Stimulated activated CD4-positive, alpha-beta T cell treated with anti-CD3 and anti-CD28 coated beads, Interleukin-4, amount 100 ng/mL, for 48 hours (primary cell): Measurements from ENCODE around the gene TAS2R30.

Experiments used
- DNase-seq, 2 donors: peaks; one replicate each; pipeline ENCODE4 v3.0.0-alpha.2; 2020; ENCODE audit warnings: low read depth in 2 of 2

The TAS2R30 gene

GRCh38 chr12:11134305-11134704 is at the start of gene TAS2R30:
TSS of gene TAS2R30 (minus strand) at chr12:11134644. CDS start at chr12:11134244, 400 bp downstream.
- no peak for DNase-seq

- DNase-seq, result no peak
Measured at GRCh38 chr12:11183011-11183410, 48.6 kb upstream of the TAS2R30 start.

- DNase-seq, result no peak
Measured at GRCh38 chr12:11182529-11182928, 48.1 kb upstream of the TAS2R30 start.

DNA sequence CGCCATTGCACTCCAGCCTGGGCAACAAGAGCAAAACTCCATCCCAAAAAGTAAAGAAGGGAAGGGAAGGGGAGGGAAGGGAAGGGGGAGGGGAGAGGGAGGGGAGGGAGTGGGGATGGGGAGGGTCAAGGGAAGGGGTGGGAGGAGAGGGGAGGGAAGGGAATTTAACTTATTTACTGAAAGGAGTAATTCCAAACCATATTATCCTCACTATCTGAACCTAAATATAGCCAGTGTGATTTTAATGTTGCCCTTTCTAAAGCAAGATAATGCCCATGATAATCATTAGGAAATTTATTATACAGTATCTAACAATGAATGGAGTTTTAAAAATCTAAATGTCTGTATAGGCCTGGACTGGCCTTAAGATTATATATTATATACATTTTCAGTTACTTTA is 43.8 kb upstream of the TAS2R30 start:
- no peak for DNase-seq

- no peak for DNase-seq
Measured at GRCh38 chr12:11174022-11174421, 39.6 kb upstream of the TAS2R30 start.

DNA sequence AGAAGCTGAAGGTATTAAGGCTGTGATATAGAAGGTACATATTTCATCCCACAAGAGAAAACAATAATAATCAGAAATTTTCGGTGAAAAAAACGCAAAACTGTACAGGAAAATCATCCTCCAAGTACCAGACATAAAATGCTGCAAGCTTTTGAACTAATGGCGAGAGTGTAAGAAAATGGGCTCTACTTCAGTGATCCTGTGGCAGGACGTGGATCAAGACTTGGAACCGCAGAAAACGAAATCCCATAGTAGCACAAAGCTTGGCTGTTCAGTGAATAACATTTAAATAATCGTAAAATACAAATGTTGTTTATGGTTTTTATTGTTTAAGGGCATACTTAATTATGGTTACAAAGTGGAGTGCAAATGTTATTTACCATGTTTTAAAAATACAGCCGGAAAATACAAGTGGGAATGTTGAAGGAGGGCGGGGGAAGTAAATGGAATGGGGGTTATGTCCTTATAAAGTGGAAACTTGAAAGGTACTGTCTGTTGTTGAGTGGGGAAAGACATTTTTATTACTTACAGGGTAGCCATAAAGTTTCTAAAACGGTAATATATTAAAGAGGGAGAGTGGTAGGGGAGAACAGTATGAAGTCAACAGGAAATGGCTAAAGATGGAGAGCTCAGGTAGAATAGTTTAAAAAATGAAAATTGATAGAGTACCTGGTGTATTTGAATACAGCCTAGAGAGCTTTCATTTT is 37.7 kb upstream of the TAS2R30 start:
- DNase-seq, result no peak

- DNase-seq, result peak; percentile 77 to 86
Measured at GRCh38 chr12:11171145-11171968, 36.9 kb upstream of the TAS2R30 start, which contains the start of gene SMIM10L1. TSS of gene SMIM10L1 (plus strand) at chr12:11171194. CDS start at chr12:11171357, 163 bp downstream.

DNA sequence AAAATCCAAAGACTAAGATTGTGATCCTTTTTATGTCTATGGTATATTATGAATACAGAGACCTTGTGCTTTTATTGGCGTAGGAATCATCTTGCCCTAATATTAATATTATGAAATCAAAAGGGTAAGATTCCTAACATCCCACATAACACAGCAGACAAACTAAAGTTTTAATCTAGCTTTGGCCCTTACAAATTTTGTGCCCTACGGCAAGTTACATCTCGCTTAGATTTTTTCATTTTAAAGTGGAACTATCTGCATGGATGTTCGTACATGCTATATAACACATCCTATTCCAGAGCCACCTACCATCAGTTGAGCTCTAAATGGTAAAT is 36.3 kb upstream of the TAS2R30 start:
- no peak for DNase-seq

- no peak for DNase-seq
Measured at GRCh38 chr12:11166300-11166699, 31.9 kb upstream of the TAS2R30 start.

DNA sequence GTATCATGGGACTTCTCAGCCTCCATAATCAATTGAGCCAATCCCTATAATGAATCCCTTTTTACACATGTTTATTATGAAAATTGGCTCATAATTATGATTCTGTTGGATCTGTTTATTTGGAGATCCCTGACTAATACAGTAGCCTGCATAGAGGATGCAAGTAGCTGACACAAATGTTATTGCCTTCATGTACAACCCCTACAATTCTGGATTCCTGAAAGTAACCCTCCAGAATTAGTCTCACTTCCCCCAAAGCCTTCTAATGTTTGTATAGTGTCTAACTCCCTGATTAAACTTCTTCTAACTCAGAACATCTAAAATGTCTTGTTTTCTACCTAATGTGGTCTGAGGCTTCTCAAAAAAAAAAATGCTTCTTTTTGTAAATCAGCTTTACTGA is 29.9 kb upstream of the TAS2R30 start:
- DNase-seq, result no peak

GRCh38 chr12:11162502-11162901 is 28.1 kb upstream of the TAS2R30 start:
- DNase-seq, result no peak

GRCh38 chr12:11158885-11159444 is 24.5 kb upstream of the TAS2R30 start:
- no peak for DNase-seq

DNA sequence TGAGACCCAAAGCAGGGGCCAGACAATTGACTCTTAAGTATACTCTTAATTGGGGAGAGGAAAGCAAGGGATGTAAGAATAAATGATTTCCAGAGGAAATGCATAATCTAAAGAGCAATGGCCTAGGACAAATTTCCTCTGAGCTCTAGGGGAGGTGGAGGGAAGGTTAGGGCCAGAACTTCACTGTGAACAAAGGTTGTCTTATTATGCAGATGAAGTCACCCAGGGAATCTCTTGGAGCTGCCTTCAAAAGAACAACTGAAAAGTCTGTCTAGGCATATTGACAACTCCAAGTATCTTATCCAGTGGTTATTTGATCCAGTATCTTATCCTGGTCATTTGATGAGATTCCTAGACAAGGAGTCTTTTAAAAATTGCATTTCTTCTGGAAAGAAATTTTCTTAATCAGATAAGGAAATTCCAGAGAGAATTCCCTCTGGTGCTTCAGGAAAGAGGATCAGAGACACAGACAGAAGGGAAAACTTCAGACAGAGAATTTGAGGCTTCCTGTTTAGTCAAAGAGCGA is 20.0 kb upstream of the TAS2R30 start:
- DNase-seq, result no peak

DNA sequence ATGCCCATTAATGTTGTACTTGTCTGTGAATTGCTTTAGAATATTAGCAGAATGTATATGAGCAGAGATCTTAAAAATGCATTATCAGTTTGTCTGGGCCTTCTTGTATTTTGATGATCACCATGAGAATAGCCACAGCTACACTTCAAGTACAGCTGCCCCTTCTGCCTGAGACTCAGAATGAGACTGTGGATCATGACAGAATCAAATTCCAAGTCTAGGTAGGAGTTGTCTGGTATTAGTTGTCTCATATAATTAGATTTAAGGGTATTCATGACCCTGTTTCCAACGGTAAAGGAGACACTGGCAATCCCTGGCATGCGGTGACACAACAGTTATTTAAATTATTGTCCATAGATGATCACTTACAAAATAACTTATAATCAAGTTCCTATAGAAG is 18.3 kb upstream of the TAS2R30 start:
- DNase-seq, result no peak

- DNase-seq, result no peak
Measured at GRCh38 chr12:11150832-11151231, 16.4 kb upstream of the TAS2R30 start.

GRCh38 chr12:11147420-11147819 is 13.0 kb upstream of the TAS2R30 start:
- no peak for DNase-seq

DNA sequence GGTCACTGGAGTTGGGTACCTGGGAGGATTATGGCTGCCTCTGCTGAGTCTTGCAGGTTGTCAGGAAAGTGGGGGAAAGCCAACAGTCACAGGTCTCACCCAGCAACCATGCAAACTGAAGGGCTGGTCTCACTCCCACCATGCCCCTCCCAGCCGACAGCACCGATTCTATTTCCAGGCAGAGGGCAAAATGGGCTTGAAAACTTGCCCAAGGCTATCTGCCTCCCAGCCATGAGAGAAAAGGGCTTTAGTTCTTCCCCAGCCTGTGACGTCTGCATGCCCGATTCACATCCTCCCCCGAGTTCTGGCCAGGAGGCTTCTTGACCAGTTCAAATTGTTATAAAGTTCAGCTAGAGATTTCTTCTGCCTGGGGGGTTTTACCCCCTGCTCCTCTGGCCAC is 9.9 kb upstream of the TAS2R30 start:
- DNase-seq, result no peak

- no peak for DNase-seq
Measured at GRCh38 chr12:11143352-11143751, 8.9 kb upstream of the TAS2R30 start.

GRCh38 chr12:11136075-11136474 is 1.6 kb upstream of the TAS2R30 start:
- peak in 1 of 2 donors; percentile 3 for DNase-seq

DNA sequence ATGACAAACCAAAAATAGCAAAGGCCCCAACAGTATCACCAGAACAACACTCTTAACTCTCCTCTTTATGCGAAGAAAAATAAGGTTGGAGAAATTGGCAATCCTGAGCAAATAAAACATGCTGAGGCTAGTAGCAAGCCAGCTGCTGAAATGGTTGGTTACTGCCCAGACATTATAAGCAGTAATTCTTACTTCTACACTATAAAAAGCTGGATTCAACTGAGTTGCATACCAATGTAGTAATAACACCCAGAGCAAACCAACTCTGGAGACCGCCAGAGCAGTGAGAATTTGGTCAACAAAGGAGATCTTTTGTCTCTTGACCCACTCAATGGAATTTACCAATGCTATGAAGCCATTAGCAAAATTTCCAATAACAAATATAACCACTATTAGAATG is 628 bp downstream of the TAS2R30 start:
- DNase-seq, result no peak

DNA sequence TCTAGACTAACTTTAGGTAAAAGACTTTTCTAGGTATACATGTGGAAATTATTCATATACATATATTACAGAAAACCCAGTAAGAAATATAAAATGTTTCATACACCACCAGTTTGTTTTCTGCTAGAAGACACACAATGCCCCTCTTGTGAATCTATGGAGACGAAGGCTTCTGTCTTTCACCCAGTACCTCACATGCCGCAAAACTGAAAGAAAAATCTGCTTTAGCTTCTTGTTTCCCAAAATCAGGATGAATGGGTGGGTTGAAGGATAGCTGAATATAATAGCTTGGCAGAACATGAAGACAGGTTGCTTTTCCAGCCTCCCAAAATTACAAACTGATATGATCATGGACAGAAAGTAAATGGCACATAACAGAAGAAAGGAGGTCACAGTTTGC is 1.3 kb downstream of the TAS2R30 start:
- no peak for DNase-seq

DNA sequence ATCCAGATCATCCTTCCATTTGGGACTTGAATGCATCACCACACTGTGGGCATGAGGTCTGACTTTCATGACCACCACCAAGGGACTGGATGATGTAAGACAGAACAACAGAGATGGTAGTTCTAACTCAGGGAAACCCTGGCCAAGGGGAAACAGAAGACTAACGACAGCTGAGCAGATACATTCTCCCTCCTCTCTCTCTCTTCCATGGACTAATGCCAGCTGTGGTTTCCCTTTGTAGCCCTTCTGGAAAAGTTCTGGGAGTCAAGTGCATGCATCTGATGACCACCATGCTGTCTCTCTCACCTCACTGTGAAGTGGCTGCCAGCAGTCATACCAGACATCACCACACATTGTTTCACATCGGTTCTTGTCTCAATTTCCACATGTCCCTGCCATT is 3.4 kb downstream of the TAS2R30 start:
- no peak for DNase-seq

- no peak for DNase-seq
Measured at GRCh38 chr12:11130382-11130781, 4.1 kb downstream of the TAS2R30 start.
